ENCODE results near the gene INSYN1.
"Not testable (repeated sequence)": the region's sequence is repeated elsewhere in the genome, so short reads cannot be mapped to it uniquely, and the experiment has no call there.

The INSYN1 gene, protein sequence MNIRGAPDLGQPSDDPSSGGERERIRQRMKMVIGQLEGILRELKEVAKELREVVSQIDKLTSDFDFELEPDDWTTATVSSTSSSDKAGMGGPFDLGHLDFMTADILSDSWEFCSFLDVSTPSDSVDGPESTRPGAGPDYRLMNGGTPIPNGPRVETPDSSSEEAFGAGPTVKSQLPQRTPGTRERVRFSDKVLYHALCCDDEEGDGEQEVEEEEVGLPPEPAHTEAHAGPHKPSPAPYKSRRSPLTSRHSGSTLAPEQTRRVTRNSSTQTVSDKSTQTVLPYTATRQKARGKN

DNA sequence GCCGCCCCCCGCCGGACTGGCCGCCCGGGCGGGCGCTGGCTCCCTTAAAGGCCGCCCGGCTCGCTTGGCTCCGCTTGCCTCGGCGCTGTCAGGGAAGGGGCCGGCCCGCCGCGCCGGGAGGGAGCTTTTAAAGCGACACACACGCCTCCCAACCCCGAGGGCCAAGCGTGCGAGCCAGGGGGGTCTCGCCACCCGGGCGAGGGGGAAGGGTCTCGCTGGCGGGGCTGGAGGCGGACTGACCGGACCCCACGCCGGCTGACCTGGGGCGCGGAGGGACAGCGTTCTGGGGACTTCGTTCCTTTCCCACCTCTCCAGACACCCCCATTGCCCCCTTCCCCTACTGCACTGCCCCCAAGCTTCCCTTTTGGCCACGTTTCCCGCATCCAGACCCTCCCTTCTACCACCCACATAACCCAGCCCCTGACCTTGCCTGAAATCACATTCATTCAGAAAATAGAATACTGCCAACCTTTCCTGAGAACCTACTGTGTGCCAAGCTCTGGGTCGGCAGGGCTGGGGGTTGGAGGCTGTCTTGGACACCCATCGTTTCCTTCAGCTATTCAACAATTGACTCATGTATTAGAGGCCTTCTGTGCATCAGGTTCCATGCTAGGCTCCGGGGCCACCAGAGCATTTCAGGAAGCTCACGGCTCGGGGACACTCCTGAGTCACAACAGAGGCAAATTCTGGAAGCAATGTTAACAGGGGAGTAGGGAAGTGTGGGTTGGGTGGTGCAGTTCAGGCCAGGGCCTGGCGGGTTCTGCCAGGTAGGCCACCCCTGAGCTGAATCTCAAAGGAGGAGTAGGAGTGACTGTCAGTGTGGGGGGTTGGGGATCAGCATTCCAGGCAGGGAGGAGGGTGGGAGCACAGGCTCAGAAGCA lies at the start of gene INSYN1:
Gene INSYN1, minus strand, starts transcription at position 102 of the 881 bp plus-strand sequence. CDS start 2,221 bp downstream, outside the sequence.
- no peak for DNase-seq

DNA sequence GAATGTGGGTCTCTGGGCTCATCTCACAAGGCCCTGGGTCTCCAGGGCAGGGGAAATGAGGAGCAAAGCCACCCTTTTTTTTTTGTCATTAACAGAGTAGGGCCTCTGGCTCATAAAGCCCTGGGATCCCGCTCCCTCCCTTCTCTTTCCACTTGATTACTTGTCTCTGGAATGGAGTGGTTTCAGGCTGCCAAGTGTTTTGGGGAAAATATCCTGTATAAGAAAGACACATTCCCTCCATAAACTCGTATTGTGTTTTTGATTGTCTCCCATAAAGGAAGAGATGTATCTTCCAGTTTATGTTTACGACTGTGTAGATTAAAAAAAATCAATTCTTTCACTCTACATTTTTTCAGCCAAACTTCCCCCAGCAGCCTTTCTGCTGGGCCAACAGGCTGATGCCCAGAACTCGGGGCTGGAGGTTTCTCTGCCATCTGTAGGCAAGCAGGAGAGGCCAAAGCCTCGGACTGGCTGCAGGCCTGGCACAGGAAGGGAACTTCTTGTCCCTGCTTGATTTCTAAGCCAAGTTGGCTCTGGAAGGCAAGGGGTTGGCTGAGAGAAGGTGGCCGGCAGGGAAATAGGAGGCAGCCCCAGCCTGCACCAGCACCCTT lies 49.4 kb upstream of the INSYN1 start:
- DNase-seq: no peak

DNA sequence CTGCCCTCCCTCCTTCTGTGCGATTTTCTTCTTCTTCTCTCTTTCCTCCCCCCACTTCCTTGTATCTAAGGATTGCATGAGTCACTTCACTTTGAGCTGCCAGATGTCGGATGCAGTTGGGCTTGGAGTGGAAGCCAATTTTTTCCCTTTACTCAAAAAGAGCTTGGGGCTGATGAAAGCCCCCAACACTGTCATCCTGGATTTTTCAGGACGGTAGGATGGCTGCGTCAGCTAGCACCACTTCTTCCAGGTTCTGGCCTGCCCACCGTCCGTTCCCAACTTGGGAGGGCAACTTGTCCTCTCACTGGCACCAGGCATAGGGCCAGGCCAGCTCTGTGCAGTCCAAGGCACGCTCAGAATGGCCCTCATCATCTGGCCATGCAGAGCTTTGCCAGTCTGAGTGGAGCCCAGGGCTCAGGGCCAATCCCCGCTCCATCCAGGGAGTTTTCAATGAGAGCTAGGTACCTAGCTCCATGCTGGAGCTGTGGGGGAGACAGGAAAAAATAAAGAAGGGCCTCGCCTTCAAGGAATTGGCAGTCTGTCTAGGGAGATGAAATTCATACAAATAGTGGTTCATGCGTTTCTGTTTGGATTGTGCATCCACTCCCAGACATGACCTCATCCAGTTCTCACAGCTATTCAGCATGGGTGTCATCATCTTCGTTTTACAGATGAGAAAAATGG lies 47.7 kb upstream of the INSYN1 start:
- DNase-seq: no peak

DNA sequence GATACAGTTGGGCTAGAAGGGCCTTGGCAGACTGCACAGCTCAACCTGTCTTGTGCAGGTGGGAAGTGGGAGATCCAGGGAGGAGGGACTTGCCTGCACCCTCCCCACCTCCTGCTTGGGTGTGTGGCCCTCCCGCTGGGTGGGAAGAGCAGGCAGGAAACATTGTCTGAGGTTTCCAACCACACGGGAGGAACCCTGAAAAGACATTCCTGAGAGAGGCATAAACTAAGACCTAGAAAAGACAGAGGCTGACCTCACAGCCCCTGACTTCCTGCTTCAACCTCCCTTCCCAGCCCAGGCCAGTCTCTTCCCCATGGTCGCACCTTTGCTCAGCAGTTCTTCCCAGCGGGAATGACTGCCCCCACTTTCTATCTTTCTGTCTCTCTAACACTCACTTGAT lies 46.3 kb upstream of the INSYN1 start:
- no peak for DNase-seq

DNA sequence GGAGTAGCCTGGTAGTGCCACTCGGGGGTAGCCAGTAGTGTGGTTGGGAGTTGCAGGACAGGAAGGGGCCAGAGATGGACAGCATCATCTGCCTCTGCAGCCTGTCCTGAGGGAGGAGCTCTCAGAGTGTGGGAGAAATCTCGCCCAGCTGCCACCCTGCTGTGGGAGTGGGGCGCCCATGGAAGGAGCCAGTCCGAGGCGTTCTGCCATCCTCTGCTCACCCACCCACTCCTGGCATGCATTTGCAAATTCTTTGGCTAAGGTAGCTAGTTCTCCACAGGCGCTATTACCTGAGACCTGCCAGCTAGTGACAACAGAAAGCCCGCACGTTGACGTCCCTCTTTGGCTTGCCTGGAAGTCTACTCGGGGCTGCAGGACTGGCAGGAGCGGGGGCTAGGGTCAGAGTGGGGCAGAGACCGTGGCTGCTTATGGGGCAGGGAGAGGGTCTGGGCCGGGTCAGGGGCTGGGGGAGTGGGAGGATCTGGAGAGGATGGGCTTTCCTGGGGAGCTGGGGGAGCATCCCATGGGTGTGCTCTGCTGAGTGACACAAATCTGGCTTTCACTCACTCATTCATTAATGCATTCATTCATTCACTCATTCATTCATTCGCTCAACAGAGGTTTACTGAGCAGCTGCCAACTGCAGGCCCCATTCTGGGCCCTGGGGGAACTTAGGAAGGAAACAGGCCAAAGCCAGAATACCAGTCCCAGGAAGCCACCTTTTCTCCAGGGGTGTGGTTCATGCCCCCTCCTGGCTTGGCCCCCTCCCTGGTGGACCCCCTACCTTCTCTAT lies 44.4 kb upstream of the INSYN1 start:
- DNase-seq: no peak

DNA sequence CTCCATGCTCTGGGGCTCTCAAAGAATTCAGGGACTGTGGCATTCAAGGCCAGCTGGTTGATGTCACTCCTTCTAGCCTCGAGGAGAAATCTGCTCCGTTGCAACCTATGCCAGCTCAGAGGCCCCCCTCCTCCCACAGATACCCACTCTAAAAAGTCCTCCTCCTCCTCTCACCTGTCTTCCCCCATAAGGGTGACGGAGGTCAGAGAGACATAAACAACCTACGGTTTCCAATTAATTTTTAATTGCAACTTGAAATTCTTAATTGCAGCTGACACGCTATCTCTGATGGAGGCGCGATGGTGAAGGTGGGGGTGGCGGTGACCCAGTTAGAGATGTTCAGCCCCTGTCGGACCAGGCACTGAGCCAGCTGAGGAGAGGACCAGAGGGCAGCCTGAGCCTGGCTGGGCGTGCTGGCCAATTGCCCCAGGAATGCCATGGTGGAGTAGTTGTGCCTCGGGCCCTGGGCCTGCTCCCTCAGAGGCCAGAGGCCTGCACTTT lies 43.2 kb upstream of the INSYN1 start:
- no peak for DNase-seq

DNA sequence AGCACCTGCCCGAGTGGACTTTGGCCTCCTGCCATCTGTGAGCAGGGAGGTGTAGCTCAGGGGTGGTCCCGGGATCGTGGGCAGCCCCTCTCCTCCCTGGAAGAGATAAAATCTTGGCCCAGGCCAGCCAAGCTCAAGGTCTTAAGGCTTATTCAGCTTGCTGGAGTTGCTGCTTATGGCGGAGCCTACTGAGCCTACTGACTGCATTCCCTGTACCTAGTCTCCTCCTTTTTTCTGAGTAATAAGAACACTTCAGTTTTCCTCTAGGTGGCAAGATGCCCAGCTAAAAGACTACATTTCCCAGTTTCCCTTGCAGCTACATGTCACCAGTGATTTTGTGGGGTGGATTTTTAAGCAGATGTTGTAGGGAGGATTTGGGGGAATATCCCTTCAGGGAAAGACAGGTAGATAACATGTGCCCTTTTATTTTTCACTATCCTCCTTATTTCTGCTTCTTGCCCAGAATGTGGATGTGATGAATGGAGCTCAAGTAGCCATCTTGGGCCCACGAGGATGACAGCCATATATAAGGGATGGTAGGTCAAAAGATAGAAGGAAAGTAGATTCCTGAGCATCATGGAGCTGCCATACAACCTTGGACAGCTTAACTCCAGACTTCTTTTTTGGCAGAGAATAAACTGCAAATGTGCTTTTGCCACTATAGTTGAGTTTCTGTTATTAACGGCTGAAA lies 41.4 kb upstream of the INSYN1 start:
- DNase-seq: no peak

DNA sequence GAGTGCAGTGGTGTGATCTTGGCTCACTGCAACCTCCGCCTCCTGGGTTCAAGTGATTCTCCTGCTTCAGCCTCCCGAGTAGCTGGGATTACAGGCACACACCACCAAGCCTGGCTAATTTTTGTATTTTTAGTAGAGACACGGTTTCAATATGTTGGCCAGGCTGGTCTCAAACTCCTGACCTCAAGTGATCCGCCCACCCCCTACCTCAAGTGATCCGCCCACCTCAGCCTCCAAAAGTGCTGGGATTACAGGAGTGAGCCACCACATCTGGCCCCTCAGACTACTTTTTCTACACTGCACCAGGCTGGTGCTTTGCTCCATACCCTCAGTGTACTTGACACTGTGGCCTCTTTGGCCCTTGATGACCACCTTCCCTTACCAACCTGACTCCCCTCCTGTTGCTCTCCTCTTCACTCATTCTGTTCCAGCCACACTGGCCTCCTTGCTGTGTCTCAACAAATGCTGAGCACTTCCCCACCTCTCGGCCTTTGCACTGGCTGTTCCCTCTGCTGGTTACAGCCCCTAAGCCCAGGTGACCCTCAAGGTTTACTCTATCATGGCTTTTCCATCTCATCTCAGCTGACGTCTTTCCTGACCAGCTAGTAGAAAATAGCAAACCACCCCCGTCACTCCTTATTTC lies 39.9 kb upstream of the INSYN1 start:
- not testable (repeated sequence) for DNase-seq

DNA sequence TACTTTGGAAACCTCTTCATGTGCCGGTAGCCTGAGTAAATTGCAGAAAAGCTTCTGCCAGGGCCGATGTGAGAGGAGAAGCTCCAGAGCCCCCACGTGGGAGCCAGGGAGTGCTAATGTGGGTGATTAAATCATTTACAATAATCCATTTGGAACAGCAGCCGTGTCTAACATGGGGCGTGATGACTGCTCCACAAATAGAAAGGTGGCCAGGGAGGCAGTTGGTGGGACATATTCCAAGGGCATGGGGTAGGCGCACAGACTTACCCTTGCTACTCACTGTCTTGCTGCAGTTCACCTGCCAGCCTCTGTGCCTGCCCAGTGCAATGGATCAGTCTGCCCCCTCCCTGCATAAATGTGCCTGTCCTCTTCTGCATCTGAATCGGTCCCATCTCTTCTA lies 39.3 kb upstream of the INSYN1 start:
- no peak for DNase-seq

DNA sequence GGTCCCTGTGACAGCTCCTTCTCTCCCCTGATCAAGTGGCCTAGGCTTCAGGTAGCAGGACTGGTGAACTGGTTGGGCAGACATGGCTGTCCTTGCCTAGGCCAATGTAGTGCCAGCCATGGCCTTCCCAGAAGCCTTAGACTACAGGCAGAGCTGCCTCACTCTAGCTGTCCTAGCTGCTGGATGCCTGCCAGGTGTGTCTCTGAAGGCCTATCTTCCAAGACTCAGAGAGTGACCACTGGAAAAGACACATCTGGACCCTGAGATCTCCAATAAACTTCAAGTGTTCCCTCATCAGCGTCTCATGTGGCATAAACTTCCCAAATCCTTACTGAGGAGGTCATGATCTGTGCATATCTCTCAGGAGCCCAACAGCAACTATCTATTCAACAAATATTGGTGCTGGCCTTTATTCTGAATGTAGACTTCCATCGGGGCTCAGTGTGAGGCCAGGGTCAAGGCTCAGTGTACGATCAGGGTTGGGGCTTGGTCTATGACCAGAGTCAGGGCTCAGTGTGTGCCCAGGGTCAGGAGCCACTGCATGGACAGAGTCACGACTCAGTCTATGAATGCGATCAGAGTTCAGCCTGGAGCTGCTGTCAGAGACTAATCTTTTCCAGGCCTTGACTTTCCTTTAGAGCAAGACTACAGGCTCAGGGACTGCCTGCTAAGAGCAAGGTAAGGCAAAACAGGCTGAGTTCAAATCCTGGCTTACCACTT lies 36.5 kb upstream of the INSYN1 start:
- DNase-seq: no peak

DNA sequence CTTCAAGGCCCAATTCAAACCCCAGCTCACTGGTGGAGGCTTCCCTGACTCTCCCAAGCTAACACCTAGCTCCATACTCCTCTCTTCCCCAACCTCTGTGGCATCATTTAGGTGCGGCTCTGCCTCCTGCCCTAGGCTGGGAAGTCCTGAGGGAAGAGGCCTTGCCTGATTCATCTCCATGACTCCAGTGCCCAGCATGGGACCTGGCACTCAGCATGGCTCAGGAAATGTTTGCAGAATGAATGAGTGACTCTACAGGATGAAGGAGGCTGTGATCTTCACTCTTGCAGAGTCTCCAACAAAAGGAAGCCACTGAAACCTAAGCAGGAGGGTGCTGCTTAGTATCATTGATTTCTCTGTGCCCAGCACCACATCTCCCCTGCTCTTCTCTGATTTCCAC lies 34.5 kb upstream of the INSYN1 start:
- no peak for DNase-seq

DNA sequence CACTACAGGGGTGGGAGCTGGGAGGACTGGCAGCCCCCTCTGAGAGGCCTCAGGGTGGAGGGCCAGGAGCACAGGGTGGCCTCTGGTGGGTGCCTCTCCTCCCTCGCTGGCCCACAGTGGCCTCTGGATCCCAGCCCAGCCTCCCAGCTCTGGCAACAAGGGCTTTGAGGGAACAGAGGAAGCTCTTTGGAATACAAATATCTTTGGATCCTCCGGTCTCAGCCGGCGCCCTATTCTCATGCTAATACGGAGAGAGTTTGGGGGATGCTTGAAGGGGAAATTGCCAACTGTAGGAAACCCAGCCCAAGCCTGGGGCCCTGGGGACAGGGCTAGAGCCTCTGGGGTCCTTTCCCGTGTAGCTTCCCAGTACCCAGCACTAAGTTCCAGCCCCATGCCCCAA lies 33.4 kb upstream of the INSYN1 start:
- no peak for DNase-seq

DNA sequence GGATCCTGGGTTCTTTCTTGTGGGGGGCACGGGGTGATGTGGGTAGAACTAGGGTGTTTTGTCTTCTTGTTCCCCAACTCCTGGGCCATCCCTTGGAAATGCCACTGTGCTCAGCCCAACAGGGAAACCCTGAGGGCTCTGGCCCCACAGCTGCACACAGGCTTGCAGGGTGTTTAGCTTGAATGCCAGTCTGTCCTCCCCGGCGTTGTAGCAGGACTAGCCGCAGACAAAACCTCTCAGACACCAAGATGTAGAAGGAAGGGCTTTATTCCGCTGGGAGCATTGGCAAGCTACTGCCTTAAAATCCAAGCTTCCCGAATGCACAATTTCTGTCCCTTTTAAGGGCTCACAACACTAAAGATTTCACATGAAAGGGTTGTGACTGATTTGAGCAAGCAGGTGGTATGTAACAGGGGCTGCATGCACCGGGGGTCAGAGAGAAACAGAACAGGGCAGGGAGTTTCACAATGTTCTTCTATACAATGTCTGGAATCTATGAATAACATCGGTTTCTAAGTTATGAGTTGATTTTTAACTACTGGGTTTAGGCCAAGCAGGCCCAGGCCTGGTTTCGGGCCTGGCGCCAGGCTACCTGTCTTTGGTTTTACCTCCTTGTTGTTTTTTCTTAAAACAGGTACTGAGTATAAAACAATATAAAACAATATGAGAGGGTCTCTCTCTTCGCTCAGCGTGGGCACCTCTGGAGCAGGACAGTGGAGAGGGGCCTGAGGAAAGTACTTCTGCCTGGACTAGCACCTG lies 32.3 kb upstream of the INSYN1 start:
- DNase-seq: not testable (repeated sequence)

DNA sequence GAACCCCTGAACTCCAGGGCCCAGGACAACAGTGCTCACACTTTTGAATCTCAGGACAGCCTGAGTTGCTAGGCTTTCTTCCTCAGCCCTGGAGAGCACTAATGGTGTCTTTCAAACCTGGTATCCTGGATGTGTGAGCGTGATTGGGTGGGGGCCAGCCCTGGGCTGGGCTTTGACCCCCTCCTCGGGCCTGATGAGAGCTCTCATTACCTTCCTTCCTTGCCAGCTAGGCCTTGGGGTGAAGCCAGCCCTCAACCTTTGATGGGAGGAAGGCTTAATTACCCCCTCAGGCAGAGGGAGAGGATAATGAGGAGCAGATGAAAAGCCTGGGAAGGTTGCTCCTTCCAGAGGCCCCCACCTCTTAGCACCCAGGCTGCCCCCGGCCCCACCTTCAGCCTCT lies 31.1 kb upstream of the INSYN1 start:
- DNase-seq: no peak

DNA sequence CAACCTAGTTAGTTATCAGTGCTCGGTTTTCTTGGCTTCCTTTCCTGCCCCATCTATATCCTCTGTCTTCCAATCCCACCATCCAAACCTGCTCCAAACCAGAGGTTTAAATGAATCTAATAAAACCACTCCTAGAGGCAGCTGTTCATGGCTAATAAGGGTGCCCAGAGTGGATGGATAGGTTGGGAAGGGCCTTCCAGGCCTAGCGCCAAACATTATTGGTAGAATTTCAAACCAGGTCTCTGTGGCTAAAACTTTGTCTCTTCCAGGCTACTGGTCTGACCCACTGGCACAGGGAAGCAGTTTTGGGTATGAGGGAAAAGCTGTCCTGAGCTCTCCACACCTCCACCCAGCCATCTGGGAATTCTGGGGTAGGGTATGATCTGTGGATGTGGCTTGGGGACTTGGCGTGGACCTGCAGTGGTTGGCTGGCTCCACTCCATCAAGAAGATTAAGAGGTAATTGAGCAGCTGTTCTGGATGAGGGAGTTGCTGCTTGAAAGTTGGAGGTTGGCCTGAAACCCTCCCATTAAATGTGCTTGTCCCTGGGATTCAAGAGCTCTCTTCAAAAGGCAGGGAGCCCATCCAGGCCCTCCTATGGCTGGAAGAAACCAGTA lies 29.3 kb upstream of the INSYN1 start:
- DNase-seq: no peak

DNA sequence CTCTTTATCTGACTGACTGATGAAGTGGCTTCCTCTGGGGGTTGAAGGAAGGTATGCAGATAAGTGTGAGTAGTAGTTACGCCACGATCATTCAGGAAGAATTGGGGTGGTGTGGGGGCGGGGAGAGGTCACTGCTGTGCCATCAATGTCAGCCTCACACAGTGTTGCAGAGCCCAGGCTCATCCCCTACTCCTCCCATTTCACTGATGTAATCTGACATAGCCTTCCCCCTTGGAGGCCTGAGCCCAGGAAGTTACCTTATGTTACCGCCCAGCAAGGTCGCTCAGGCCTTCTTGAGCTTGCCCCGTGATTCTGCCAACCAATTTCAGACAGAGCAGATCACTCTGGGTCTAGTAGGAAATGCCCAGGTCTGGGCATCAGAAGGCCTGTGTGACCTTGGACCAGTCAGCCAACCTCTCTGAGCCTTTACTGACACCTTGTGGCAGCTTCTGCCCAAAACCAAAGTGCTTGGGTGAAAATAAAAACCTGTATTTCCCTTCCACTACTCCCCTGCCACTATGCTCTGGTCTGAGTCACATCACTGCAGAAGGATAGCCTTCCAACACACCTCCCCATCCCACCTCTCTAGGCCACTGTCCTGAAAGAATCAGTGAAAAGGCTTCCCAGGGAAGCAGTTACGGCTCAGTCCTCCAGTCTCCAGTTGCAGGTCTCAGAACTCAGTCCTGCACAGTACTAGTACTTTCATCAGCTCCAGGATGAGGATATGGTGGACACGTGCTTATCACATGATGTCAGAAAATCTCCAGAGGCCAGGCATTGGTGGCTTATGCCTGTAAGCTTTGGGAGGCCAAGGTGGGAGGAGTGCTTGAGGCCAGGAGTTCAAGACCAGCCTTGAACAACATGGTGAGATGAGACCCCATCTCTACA lies 28.1 kb upstream of the INSYN1 start:
- peak; percentile 28 to 34 for DNase-seq

DNA sequence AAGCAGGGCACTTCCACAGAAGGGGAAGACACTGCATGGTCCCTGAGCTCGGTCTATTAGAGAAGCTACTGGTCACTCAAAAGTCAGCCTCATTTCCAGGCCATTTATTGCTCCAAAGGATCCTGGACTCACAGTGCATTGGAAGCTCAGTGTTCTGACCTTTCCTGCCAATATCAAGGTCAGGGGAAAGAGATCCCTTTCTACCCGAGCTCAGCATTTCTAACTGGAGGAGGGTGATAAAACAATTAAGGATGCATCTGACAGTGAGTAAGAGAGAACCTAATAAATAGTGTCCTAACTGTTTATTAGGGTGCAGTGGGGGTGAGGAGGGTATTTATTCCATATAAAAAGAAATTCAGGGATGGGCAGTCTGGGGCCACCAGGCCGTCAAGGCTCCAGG lies 26.8 kb upstream of the INSYN1 start:
- no peak for DNase-seq

DNA sequence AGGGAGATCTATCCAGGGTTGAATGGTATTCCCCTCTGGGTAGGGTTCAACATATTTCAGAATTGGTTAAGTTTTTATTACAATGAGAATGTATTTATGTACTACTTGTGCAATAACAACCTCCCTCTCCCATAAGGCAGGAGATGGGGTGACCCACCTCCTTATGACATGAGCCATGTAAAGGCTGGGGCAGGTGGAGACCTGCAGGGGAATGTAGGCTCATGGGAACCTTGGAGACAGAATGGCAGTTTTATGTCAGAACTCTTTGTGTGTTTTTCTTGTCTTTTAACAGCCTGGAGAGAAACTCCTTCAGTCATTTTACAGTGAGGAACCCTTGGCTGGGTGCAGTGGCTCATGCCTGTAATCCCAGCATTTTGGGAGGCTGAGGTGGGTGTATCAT lies 24.6 kb upstream of the INSYN1 start:
- no peak for DNase-seq
